GM15510 (cell line): ENCODE data around the gene DCAF15.

Source experiments
- POLR2A ChIP-seq: IDR thresholded peaks from 3 replicates; pipeline ENCODE4 v1.6.1; 2011; ENCODE audit warnings: borderline replicate concordance; ENCODE audit not compliant: insufficient read length; ENCODE audit errors: extremely low read depth

The DCAF15 gene

GRCh38 chr19:13952154-13952930, at the start of gene DCAF15:
Gene DCAF15, plus strand, starts transcription at chr19:13952509. Its CDS starts 4 bp downstream, at chr19:13952513.
- TF ChIP-seq POLR2A, result peak; percentile 70

- no peak for TF ChIP-seq POLR2A
These were observed 49.2 kb upstream of the DCAF15 start for GRCh38 chr19:13902993-13903555.

- TF ChIP-seq POLR2A, result peak; percentile 62
These were observed 46.4 kb upstream of the DCAF15 start, which contains the start of the genes BRME1 and CC2D1A for GRCh38 chr19:13905634-13906520. Gene BRME1, minus strand, starts transcription at chr19:13906117. Its CDS starts 1,225 bp downstream, at chr19:13904892. Gene CC2D1A, plus strand, starts transcription at chr19:13906201. Its CDS starts 241 bp downstream, at chr19:13906442.

- no peak for TF ChIP-seq POLR2A
These were observed 45.8 kb upstream of the DCAF15 start for GRCh38 chr19:13906521-13906904.

- TF ChIP-seq POLR2A, result no peak
These were observed 45.4 kb upstream of the DCAF15 start for GRCh38 chr19:13906910-13907309.

GRCh38 chr19:13908674-13909073, 43.6 kb upstream of the DCAF15 start:
- no peak for TF ChIP-seq POLR2A

GRCh38 chr19:13909430-13909829, 42.9 kb upstream of the DCAF15 start:
- TF ChIP-seq POLR2A, result no peak

GRCh38 chr19:13913352-13913751, 39.0 kb upstream of the DCAF15 start:
- TF ChIP-seq POLR2A, result no peak

GRCh38 chr19:13914777-13915176, 37.5 kb upstream of the DCAF15 start:
- no peak for TF ChIP-seq POLR2A

- no peak for TF ChIP-seq POLR2A
These were observed 34.4 kb upstream of the DCAF15 start for GRCh38 chr19:13917888-13918406.

- no peak for TF ChIP-seq POLR2A
These were observed 33.4 kb upstream of the DCAF15 start for GRCh38 chr19:13918726-13919411.

- no peak for TF ChIP-seq POLR2A
These were observed 31.8 kb upstream of the DCAF15 start for GRCh38 chr19:13920524-13920923.

GRCh38 chr19:13920940-13921747, 31.2 kb upstream of the DCAF15 start:
- no peak for TF ChIP-seq POLR2A
